HepG2 (cell line): Measurements from ENCODE around the gene COPS8. TPM values are rescaled to one million over a fixed set of nuclear protein-coding genes. Genes with fewer than 3 reads are reported as not detected.
A peak's percentile ranks its signal among the peaks of the same experiment; 100 is the strongest.

Source experiments
- FOXJ3 ChIP-seq: sonication (generic); formaldehyde crosslinking; IDR thresholded peaks from 2 replicates; pipeline ENCODE4 v1.4.0; 2020; ENCODE audit warnings: missing genetic modification reagents, mild to moderate bottlenecking, borderline replicate concordance
- KLF15 ChIP-seq: sonication (generic); formaldehyde crosslinking; IDR thresholded peaks from 2 replicates; pipeline ENCODE4 v1.8.1; 2023; ENCODE audit warnings: borderline replicate concordance, mild to moderate bottlenecking, inconsistent platforms, missing genetic modification reagents, mixed read lengths
- LCORL ChIP-seq, 2 experiments: fragments of 450-650 bp in 1 of 2; sonication (generic) in 1 of 2; formaldehyde crosslinking in 1 of 2; IDR thresholded peaks; 2 replicates each; pipeline versions ENCODE4 v1.5.0 to v1.6.1; 2017 to 2020; ENCODE audit warnings: antibody characterized with exemption in 1 of 2, missing genetic modification reagents in 1 of 2
- ZFP90 ChIP-seq: sonication (generic); formaldehyde crosslinking; IDR thresholded peaks from 2 replicates; pipeline ENCODE4 v1.8.0; 2022; ENCODE audit warnings: missing genetic modification reagents, mild to moderate bottlenecking, inconsistent platforms, borderline replicate concordance
- ZNF232 ChIP-seq: sonication (generic); formaldehyde crosslinking; IDR thresholded peaks from 2 replicates; pipeline ENCODE4 v1.4.0; 2020; ENCODE audit warnings: missing genetic modification reagents, borderline replicate concordance
- ZNF337 ChIP-seq: sonication (generic); formaldehyde crosslinking; IDR thresholded peaks from 2 replicates; pipeline ENCODE4 v1.5.1; 2020; ENCODE audit warnings: missing genetic modification reagents, low read depth, mild to moderate bottlenecking, borderline replicate concordance
- polyA plus RNA-seq, 8 experiments: library from polyadenylated mRNA; depleted of rRNA in 3 of 8; stranded (reverse) in 7 of 8; unstranded in 1 of 8; fragments of >200 nt; fragmentation: Illumina TruSeq in 4 of 8; extraction: Trizol in 4 of 8; gene quantifications; 2 replicates each; pipeline versions ENCODE4 v1.2.1 to v1.2.3, GENCODE V29; 2011 to 2016; ENCODE audit warnings: low read depth in 4 of 8, missing spikeins in 1 of 8, mixed read lengths in 1 of 8; ENCODE audit not compliant: insufficient read depth in 1 of 8
- total RNA-seq, 5 experiments: library from RNA; depleted of rRNA; stranded (reverse); fragments of >200 nt; fragmentation: Illumina TruSeq; extraction: Trizol; gene quantifications; 2 replicates each; pipeline ENCODE4 v1.2.3, GENCODE V29; 2016; ENCODE audit warnings: low read depth in 1 of 5
- TF ChIP-seq, protein P1 (sequence below): sonication (generic); formaldehyde crosslinking; IDR thresholded peaks from 2 replicates; pipeline ENCODE4 v1.5.1; 2020; ENCODE audit warnings: missing genetic modification reagents, mild to moderate bottlenecking, borderline replicate concordance
- TF ChIP-seq, protein P2 (sequence below): sonication (generic); formaldehyde crosslinking; IDR thresholded peaks from 2 replicates; pipeline ENCODE4 v1.4.0; 2020; ENCODE audit warnings: missing genetic modification reagents
- TF ChIP-seq, protein P3 (sequence below): sonication (generic); formaldehyde crosslinking; IDR thresholded peaks from 2 replicates; pipeline ENCODE4 v1.5.0; 2020; ENCODE audit warnings: mild to moderate bottlenecking, missing genetic modification reagents
- TF ChIP-seq, protein P4 (sequence below): sonication (generic); formaldehyde crosslinking; IDR thresholded peaks from 2 replicates; pipeline ENCODE4 v1.4.0; 2020; ENCODE audit warnings: missing genetic modification reagents

COPS8 gene
- total and polyA plus RNA-seq, 2 of the 13 experiments (the other 11 are each of a cell fraction or from before 2014, with no cell fraction given): 86.3 to 96.6 TPM

DNA sequence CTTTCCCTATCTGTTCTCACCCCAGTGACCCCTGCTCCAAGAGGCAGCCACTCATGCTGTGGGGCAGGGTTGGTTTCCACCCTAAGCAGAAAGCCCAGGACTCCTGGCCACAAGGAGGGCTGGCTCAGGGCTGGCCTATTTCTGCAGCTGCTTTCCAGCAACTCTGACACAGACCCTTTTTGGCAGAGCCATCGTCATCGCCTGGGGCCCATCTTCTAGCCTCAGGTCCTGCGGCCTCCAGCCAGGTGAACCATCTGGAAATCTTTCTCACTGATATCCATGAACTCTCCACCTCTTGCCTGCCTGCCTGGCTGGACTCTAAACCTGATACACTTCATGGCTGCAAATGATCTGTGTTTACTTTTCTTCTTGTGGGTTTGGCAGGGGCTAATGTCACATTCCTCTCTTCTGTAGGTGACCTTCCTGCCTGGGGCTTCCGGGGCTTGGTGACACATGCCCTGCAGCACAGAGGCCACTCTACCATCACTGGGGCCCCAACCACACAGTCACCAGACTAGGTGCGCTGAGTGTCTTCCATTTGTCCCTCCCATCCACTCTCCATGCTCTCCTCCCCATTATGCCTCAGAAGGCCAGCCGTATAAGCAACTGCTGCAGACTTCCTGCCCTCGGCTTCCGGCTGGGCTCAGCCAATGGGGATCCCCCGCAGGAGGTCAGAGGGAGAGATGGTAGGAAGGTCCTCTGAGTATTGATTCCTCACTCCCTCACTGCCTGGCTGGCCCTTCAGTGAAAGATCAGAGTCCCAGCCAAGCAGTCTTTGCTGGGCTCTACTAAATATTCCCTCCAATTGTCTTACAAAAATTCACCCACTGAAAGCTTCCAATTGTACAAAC is 9.7 kb upstream of the COPS8 start (continued):
- TF ChIP-seq, protein P1, sequence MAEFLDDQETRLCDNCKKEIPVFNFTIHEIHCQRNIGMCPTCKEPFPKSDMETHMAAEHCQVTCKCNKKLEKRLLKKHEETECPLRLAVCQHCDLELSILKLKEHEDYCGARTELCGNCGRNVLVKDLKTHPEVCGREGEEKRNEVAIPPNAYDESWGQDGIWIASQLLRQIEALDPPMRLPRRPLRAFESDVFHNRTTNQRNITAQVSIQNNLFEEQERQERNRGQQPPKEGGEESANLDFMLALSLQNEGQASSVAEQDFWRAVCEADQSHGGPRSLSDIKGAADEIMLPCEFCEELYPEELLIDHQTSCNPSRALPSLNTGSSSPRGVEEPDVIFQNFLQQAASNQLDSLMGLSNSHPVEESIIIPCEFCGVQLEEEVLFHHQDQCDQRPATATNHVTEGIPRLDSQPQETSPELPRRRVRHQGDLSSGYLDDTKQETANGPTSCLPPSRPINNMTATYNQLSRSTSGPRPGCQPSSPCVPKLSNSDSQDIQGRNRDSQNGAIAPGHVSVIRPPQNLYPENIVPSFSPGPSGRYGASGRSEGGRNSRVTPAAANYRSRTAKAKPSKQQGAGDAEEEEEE (CRISPR knock-in tag): peak; percentile 64; the same call in 1 of the 2 replicates
- TF ChIP-seq, protein P2, sequence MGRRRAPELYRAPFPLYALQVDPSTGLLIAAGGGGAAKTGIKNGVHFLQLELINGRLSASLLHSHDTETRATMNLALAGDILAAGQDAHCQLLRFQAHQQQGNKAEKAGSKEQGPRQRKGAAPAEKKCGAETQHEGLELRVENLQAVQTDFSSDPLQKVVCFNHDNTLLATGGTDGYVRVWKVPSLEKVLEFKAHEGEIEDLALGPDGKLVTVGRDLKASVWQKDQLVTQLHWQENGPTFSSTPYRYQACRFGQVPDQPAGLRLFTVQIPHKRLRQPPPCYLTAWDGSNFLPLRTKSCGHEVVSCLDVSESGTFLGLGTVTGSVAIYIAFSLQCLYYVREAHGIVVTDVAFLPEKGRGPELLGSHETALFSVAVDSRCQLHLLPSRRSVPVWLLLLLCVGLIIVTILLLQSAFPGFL (CRISPR knock-in tag): no peak
- peak; percentile 80 for TF ChIP-seq ZFP90 (CRISPR knock-in tag)
- no peak for TF ChIP-seq KLF15
- TF ChIP-seq, protein P3, sequence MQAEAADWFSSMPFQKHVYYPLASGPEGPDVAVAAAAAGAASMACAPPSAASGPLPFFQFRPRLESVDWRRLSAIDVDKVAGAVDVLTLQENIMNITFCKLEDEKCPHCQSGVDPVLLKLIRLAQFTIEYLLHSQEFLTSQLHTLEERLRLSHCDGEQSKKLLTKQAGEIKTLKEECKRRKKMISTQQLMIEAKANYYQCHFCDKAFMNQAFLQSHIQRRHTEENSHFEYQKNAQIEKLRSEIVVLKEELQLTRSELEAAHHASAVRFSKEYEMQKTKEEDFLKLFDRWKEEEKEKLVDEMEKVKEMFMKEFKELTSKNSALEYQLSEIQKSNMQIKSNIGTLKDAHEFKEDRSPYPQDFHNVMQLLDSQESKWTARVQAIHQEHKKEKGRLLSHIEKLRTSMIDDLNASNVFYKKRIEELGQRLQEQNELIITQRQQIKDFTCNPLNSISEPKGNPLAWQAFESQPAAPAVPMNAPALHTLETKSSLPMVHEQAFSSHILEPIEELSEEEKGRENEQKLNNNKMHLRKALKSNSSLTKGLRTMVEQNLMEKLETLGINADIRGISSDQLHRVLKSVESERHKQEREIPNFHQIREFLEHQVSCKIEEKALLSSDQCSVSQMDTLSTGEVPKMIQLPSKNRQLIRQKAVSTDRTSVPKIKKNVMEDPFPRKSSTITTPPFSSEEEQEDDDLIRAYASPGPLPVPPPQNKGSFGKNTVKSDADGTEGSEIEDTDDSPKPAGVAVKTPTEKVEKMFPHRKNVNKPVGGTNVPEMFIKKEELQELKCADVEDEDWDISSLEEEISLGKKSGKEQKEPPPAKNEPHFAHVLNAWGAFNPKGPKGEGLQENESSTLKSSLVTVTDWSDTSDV (CRISPR knock-in tag): no peak
- TF ChIP-seq, protein P4, sequence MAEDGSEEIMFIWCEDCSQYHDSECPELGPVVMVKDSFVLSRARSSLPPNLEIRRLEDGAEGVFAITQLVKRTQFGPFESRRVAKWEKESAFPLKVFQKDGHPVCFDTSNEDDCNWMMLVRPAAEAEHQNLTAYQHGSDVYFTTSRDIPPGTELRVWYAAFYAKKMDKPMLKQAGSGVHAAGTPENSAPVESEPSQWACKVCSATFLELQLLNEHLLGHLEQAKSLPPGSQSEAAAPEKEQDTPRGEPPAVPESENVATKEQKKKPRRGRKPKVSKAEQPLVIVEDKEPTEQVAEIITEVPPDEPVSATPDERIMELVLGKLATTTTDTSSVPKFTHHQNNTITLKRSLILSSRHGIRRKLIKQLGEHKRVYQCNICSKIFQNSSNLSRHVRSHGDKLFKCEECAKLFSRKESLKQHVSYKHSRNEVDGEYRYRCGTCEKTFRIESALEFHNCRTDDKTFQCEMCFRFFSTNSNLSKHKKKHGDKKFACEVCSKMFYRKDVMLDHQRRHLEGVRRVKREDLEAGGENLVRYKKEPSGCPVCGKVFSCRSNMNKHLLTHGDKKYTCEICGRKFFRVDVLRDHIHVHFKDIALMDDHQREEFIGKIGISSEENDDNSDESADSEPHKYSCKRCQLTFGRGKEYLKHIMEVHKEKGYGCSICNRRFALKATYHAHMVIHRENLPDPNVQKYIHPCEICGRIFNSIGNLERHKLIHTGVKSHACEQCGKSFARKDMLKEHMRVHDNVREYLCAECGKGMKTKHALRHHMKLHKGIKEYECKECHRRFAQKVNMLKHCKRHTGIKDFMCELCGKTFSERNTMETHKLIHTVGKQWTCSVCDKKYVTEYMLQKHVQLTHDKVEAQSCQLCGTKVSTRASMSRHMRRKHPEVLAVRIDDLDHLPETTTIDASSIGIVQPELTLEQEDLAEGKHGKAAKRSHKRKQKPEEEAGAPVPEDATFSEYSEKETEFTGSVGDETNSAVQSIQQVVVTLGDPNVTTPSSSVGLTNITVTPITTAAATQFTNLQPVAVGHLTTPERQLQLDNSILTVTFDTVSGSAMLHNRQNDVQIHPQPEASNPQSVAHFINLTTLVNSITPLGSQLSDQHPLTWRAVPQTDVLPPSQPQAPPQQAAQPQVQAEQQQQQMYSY (CRISPR knock-in tag): peak; percentile 40; the same call in 1 of the 2 replicates
- peak; percentile 62; the same call in 1 of the 2 replicates for TF ChIP-seq FOXJ3 (CRISPR knock-in tag)
- 0 out of 2 replicates have a peak, but pooled peaks have one; percentile 45 for TF ChIP-seq ZNF337 (CRISPR knock-in tag)
- peak; percentile 85 for TF ChIP-seq LCORL (IDR thresholded peaks at IDR 0.05)
- peak; percentile 96; the same call in 1 of the 2 replicates for TF ChIP-seq LCORL (CRISPR knock-in tag; IDR thresholded peaks at IDR 0.05)
- TF ChIP-seq ZNF232 (CRISPR knock-in tag): peak; percentile 56; the same call in 1 of the 2 replicates
